Psoas muscle (tissue), 8 donors: Measurements from ENCODE around the gene FERMT2. TPM values are rescaled to one million over a fixed set of nuclear protein-coding genes. Genes with fewer than 3 reads are reported as not detected.
A peak's percentile ranks its signal among the peaks of the same experiment; 100 is the strongest.

Source experiments
- ATAC-seq, 4 donors: fragments of 200-7000 bp; cut with Tn5 transposase; one replicate each; pipeline ENCODE4 v1.9.1; 2020; ENCODE audit warnings: moderate library complexity in 3 of 4, mild to moderate bottlenecking in 2 of 4
- DNase-seq, 2 donors: peaks; one replicate each; pipeline ENCODE4 v3.0.0-alpha.2; 2020
- H3K27ac ChIP-seq: fragments of 200-600 bp; one replicate; pipeline ENCODE4 v1.8.0; 2022
- H3K27me3 ChIP-seq, 3 donors: fragments of 200-600 bp in 1 of 3; one replicate each; pipeline versions ENCODE4 v1.6.1 to v1.8.0; 2013 to 2022; ENCODE audit warnings: low read length in 2 of 3, mild to moderate bottlenecking in 2 of 3, moderate library complexity in 1 of 3; ENCODE audit not compliant: insufficient read depth in 3 of 3
- H3K36me3 ChIP-seq, 2 donors: fragments of 200-600 bp in 1 of 2; one replicate each; pipeline versions ENCODE4 v1.6.1 to v1.8.0; 2013 to 2022; ENCODE audit warnings: low read depth in 1 of 2, mild to moderate bottlenecking in 1 of 2, moderate library complexity in 1 of 2; ENCODE audit not compliant: insufficient read depth in 1 of 2
- H3K4me1 ChIP-seq: fragments of 200-600 bp; one replicate; pipeline ENCODE4 v1.8.0; 2022
- H3K4me3 ChIP-seq: fragments of 200-600 bp; one replicate; pipeline ENCODE4 v1.8.0; 2022; ENCODE audit warnings: mild to moderate bottlenecking
- H3K9me3 ChIP-seq: fragments of 200-600 bp; one replicate; pipeline ENCODE4 v1.8.0; 2022
- WGBS, 3 donors: extraction: QIAGEN DNeasy Blood & Tissue Kit; methylation state at CpG; one replicate each; pipeline versions ENCODE4 v1.1.6 to v1.1.7; 2013; 5-methylcytosine and 5-hydroxymethylcytosine counted together
- intact Hi-C, 2 donors: fragments of 100-400 bp; cut with DNase I; formaldehyde crosslinking; loops; one replicate each; pipeline versions ENCODE4 v1.11.0 to v1.14.2; 2022
- polyA plus RNA-seq, 3 donors: library from polyadenylated mRNA; stranded (reverse); fragments of 200-250 nt; gene quantifications; one replicate each; pipeline ENCODE4 v1.2.3, GENCODE V29; 2013
- total RNA-seq, 4 donors: library from RNA; stranded (reverse); fragmentation: NEBNext Ultra II Directional in 2 of 4; extraction: Animal tissue kit (Norgen Biotek cat#: 25700) in 2 of 4; gene quantifications; one replicate each; pipeline versions ENCODE4 v1.2.1 to v1.2.4, GENCODE V29; 2021 to 2023
- TF ChIP-seq, protein P1 (sequence below): fragments of 200-600 bp; IDR thresholded peaks from one replicate; pipeline ENCODE4 v1.8.0; 2022; ENCODE audit warnings: antibody characterized with exemption
- donor health status: healthy with polysubstance abuse.
- donor health status: DM: no; HTN: no; CAD: no; lungs with moderate emphysema.
- donor health status: Bipolar disorder and iron deficiency.
- donor health status: healthy.
- donor health status: DM: yes; HTN: yes; CAD: no.
- donor health status: DM: no; HTN: no; CAD: no.
- donor health status: DM: no; HTN: no; CAD: no.
- donor health status: DM: yes; HTN: yes; CAD: no.

The FERMT2 gene
- total and polyA plus RNA-seq, 7 donors: 36.6 to 219 (median 78.3) TPM

DNA sequence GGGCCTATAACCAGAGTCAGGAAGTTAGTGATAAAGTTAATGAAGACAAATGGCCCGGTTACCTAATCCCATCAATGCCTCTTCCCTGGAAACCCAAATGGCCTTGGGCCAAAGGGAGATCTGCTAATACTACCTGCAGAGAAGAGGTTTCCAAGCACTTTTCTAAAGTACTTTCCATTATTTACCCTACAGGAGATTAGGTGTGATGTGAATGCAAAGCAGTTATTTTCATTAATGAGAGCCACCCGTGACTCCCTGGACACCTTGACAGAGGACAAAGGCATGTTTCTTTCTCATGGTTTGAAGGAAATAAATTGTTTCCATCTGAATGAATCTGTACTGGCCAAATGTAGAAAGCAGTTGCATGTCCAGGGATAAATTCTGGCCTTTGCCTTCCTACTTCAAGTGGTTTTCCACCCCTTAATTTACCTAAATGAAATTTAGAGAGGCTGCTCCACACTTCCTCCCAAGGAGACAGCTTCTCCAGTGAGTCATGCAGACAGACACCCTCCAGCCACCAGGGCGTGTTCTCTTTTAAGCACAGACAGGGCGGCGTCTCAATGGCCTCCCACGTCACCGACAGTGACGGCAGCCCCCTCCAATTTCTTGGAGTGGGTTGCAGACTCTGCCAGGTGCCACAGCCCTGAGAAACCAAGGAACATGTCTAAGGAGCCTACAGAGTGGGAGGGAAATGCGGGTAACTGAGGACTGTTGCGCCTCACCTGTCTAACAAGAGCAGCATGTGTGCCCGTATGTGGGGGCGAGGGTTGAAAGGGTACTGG is 115.5 kb downstream of the FERMT2 start:
- Histone ChIP-seq H3K36me3 (no peaks in the 10 kb centered on the region), H3K9me3 (no peaks in the 10 kb centered on the region), H3K27me3 (no peaks in the 10 kb centered on the region), H3K27ac (no peak overlapping the region), H3K4me1 (no peaks in the 10 kb centered on the region), H3K4me3 (no peak overlapping the region)
- peak in 1 of 2 donors; percentile 32 for DNase-seq
- intact Hi-C loops: no loop called here
- ATAC-seq: no peak
- WGBS, 3 donors: 85 to 91% (median 89%) methylated on average over 12 of the region's 12 CpGs
- TF ChIP-seq, protein P1, sequence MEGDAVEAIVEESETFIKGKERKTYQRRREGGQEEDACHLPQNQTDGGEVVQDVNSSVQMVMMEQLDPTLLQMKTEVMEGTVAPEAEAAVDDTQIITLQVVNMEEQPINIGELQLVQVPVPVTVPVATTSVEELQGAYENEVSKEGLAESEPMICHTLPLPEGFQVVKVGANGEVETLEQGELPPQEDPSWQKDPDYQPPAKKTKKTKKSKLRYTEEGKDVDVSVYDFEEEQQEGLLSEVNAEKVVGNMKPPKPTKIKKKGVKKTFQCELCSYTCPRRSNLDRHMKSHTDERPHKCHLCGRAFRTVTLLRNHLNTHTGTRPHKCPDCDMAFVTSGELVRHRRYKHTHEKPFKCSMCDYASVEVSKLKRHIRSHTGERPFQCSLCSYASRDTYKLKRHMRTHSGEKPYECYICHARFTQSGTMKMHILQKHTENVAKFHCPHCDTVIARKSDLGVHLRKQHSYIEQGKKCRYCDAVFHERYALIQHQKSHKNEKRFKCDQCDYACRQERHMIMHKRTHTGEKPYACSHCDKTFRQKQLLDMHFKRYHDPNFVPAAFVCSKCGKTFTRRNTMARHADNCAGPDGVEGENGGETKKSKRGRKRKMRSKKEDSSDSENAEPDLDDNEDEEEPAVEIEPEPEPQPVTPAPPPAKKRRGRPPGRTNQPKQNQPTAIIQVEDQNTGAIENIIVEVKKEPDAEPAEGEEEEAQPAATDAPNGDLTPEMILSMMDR: no peak

DNA sequence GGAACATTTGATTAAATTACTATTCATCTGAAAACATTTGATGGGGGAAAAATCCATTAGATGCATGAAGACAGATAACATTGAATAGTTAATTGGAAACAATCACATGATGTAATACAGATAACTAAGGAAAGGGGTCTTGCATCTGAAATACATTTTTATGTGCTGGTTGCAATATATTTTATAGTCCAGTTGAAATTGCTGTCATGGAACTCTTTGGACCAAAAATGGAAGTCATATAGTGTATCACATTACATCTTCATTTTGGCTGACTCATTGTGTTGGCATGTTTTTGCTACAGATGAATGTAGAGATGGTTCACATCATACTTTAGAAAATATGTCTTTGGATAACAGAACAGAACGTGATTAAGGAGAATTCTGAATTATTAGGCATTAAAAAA is 116.4 kb downstream of the FERMT2 start:
- 31 to 48% (median 31%) methylated on average over 1 of the region's 1 CpG for whole genome bisulfite sequencing, 3 donors
- intact Hi-C loops: no loop called here
- no peaks in the 10 kb centered on the region for H3K27me3 ChIP-seq

DNA sequence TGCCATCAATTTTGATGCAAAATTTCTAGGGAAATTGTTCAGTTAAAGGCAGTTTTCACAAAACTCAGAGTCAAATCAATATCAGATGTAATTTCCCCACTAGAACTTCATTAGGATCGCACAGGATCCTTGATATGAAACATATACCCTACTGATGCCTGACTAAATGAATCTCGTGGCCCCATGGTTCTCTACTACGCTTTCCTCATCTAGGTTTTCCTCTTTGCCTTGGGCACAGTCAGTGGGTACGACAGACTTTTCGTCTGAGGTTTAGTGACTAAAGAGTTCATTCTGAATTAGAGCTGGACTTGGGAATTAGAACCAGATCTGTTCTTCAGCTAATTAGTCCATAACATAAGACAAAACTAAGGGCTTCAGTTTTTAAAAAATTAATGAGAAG is 117.0 kb downstream of the FERMT2 start:
- no peaks in the 10 kb centered on the region for H3K9me3 ChIP-seq
- no peaks in the 10 kb centered on the region for H3K36me3 ChIP-seq
- H3K27ac ChIP-seq: no peak overlapping the region
- no peak for ATAC-seq
- no peak for DNase-seq
- intact Hi-C loops: no loop called here
- H3K4me3 ChIP-seq: no peak overlapping the region
- TF ChIP-seq, protein P1: no peak
- H3K4me1 ChIP-seq: no peaks in the 10 kb centered on the region
- 91 to 94% (median 93%) methylated on average over 5 of the region's 5 CpGs for WGBS, 3 donors
- no peaks in the 10 kb centered on the region for H3K27me3 ChIP-seq

More for the DNA sequence above, 116.4 kb downstream of the FERMT2 start:
- TF ChIP-seq, protein P1: no peak
- Histone ChIP-seq H3K27ac (no peak overlapping the region), H3K4me3 (no peak overlapping the region), H3K9me3 (no peaks in the 10 kb centered on the region), H3K36me3 (no peaks in the 10 kb centered on the region), H3K4me1 (no peaks in the 10 kb centered on the region)
- no peak for ATAC-seq
- no peak for DNase-seq

DNA sequence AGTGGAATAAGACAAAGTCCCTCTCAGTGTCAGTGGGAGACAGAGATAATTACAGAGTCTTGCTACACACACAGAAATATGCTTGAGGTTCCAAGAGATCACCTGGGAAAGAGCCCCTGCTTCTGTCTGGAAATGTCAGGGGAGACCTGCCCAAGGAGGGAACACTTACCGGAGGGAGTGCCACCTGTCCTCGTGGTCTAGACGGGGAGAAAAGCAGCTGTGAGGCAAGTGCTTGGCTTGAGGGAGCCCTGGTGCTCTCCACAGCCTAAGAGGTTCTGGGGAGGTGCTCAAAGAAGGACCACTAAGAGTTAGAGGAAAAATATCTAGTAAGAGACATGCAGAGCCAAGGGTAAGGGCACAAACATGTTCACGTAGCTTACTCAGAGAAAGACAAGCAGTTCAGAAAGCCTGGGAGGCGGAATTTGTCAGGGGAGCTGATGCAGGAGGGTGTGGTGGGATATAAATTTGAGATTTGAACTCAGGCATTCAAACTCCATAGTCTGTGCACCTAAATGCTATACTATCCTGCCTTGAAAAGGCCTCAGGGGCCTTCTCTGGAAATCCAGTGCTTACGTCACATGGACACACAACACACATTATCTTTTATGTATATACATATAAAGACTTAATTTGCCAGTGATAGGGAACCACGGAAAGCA is 121.2 kb downstream of the FERMT2 start:
- no peak overlapping the region for H3K27ac ChIP-seq
- 70 to 83% (median 82%) methylated on average over 7 of the region's 7 CpGs for WGBS, 3 donors
- H3K36me3 ChIP-seq: no peaks in the 10 kb centered on the region
- intact Hi-C loops: loop anchor here in 1 of 2 donors (2.0 to 10.0 kb wide), 2 partner anchors 219 to 475 kb away; no protein-coding TSS in a partner anchor
- ATAC-seq (no peak), DNase-seq (no peak)
- TF ChIP-seq, protein P1: no peak
- no peak overlapping the region for H3K4me3 ChIP-seq
- H3K27me3 ChIP-seq: no peaks in the 10 kb centered on the region
- H3K4me1 ChIP-seq: no peaks in the 10 kb centered on the region
- H3K9me3 ChIP-seq: no peaks in the 10 kb centered on the region
